NT2/D1 (cell line): Measurements from ENCODE around the gene RBM43.

Source experiments
- SUZ12 ChIP-seq: IDR thresholded peaks from 2 replicates; pipeline ENCODE4 v1.6.1; 2011; ENCODE audit not compliant: insufficient read length, insufficient read depth; ENCODE audit errors: extremely low read depth
- ZNF274 ChIP-seq: IDR thresholded peaks from 2 replicates; pipeline ENCODE4 v1.6.1; 2011; ENCODE audit warnings: mild to moderate bottlenecking, low read depth, low read length

DNA sequence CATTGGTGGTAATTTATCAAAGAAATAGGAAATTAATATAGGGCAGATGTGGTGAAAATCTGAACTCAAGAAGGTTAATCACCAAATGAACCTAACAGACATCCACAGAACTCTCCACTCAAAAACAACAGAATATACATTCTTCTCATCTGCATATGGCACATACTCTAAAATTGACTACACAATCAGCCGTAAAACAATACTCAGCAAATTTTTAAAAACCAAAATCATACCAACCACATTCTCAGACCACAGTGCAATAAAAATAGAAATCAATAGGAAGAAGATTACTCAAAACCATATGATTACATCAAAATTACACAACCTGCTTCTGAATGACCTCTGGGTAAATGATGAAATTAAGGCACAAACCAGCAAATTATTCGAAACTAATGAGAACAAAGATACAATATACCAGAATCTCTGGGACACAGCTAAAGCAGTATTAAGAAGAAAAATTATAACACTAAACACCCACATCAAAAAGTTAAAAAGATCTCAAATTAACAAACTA is 31.0 kb downstream of the RBM43 start:
- no peak for TF ChIP-seq ZNF274
- no peak for TF ChIP-seq SUZ12
